Measurements from ENCODE around the gene IZUMO4. TPM values are rescaled to one million over a fixed set of nuclear protein-coding genes. Genes with fewer than 3 reads are reported as not detected.

The IZUMO4 gene
- total RNA-seq, 4 donors from 2014 or later: 2.1 to 8.1 (median 6.4) TPM

DNA sequence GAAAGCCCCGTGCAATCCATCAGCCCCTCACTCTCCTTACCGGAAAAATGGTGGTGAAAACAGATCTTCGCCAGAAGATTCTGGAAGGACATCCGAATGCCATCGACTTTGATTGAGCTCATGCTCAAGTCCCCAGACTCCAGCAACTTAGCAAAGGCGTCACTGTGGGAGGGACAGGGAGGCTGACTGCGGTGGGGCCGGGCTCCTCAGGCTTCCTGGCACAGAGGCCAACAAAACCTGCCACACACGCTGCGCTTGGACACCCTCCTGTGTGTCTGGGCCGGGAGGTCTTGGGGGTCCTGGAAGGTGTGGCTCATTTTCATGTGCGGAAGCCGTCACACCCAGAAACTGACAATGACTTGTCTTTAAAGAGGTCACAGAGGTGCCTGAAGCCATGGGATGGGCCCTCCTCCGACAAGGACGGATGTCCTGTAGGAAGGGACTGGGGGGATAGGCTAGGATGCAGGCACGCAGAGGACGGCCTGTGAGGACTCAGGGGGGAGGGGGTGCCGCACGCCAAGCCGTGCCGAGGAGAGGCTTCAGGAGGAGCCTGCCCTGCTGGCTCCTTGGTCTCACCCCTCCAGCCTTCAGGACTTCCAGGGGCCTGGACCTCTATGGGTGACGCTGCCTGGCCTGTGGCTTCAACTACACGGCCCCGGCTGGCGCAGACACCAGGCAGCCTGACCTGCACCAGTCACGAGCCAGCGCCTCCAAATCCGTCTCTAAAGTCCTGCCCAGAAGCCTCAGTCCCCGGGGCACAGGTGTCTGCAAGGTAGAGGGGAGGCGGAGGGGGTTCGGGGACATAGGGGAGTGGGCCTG lies 12.5 kb downstream of the IZUMO4 start:
- WGBS: 82% methylated on average over 20 of the region's 31 CpGs
- Histone ChIP-seq H3K9me3 (no peaks in the 10 kb centered on the region), H3K4me3 (no peak overlapping the region), H3K27me3 (no peaks in the 10 kb centered on the region), H3K27ac (no peak overlapping the region), H3K4me1 (no peaks in the 10 kb centered on the region), H3K36me3 (peaks cover 96% of the 10 kb centered on the region)
- TF ChIP-seq EP300 (IDR thresholded peaks at IDR 0.05): no peak
- no peak for TF ChIP-seq POLR2AphosphoS5 (IDR thresholded peaks at IDR 0.05)
- no peak for TF ChIP-seq CTCF (IDR thresholded peaks at IDR 0.05)
- no peak for TF ChIP-seq POLR2A (IDR thresholded peaks at IDR 0.05)
- DNase-seq (ENCODE audit: low spot score in 2 of 2): no peak

- Histone ChIP-seq H3K4me1 (no peaks in the 10 kb centered on the region), H3K9me3 (no peaks in the 10 kb centered on the region), H3K27me3 (no peaks in the 10 kb centered on the region), H3K27ac (no peak overlapping the region), H3K4me3 (no peak overlapping the region), H3K36me3 (peaks cover 99% of the 10 kb centered on the region)
- no peak for DNase-seq (ENCODE audit: low spot score in 2 of 2)
- no peak for TF ChIP-seq POLR2A (IDR thresholded peaks at IDR 0.05)
- no peak for TF ChIP-seq POLR2AphosphoS5 (IDR thresholded peaks at IDR 0.05)
- WGBS: 87% methylated on average over 7 of the region's 13 CpGs
Observed at GRCh38 chr19:2110822-2111221, 14.1 kb downstream of the IZUMO4 start.

DNA sequence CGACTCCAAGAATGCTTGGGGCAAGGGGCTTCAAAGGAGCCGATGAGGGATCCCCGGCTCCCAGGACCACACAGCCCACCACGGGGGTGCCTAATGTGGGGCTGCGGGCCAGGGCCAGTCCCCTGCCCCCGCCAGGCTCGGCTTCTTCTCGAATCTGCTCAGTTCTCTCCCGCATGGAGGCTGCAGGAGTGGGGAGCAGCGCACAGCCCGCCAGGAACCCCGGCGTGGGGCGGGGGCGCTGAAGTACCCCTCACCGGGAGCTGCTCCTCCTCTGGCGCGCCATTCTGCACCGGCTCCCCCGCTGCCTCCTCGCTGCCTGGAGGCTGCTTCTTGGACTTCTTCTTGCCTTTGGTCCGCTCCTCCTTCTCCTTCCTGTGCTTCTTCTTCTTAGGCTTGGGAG lies 14.7 kb downstream of the IZUMO4 start:
- peaks cover 99% of the 10 kb centered on the region for H3K36me3 ChIP-seq
- no peak for DNase-seq (ENCODE audit: low spot score in 2 of 2)
- H3K27ac ChIP-seq: no peak overlapping the region
- H3K27me3 ChIP-seq: no peaks in the 10 kb centered on the region
- no peak overlapping the region for H3K4me3 ChIP-seq
- H3K4me1 ChIP-seq: no peaks in the 10 kb centered on the region
- H3K9me3 ChIP-seq: no peaks in the 10 kb centered on the region
- WGBS: 95% methylated on average over 19 of the region's 22 CpGs
- TF ChIP-seq POLR2A (IDR thresholded peaks at IDR 0.05) (no peak), EP300 (IDR thresholded peaks at IDR 0.05) (no peak), CTCF (IDR thresholded peaks at IDR 0.05) (no peak), POLR2AphosphoS5 (IDR thresholded peaks at IDR 0.05) (no peak)

DNA sequence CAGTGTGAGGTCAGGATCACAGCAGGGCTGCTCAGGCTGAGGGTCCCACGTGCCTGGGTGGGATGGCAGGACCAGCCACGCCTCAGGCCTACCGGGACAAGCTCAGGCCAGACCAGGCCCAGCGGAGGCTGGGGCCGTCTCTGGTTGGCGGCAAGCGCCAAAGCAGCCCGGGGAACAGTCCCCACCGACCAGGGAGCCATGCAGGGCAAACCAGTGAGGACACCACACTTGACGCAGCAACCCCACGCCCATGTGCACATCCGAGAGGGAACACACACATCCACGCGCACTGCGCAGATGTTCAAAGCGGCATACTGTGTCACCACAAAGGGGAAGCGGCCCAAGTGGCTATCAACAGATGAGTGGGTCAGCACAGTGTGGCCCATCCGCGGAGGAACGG lies 15.2 kb downstream of the IZUMO4 start:
- Histone ChIP-seq H3K4me3 (no peak overlapping the region), H3K36me3 (peaks cover 99% of the 10 kb centered on the region), H3K9me3 (no peaks in the 10 kb centered on the region), H3K27me3 (no peaks in the 10 kb centered on the region), H3K4me1 (no peaks in the 10 kb centered on the region), H3K27ac (no peak overlapping the region)
- no peak for DNase-seq (ENCODE audit: low spot score in 2 of 2)
- no peak for TF ChIP-seq POLR2A (IDR thresholded peaks at IDR 0.05)
- TF ChIP-seq EP300 (IDR thresholded peaks at IDR 0.05): no peak
- TF ChIP-seq CTCF (IDR thresholded peaks at IDR 0.05): no peak
- no peak for TF ChIP-seq POLR2AphosphoS5 (IDR thresholded peaks at IDR 0.05)
- WGBS: 90% methylated on average over 6 of the region's 20 CpGs

- no peaks in the 10 kb centered on the region for H3K27me3 ChIP-seq
- H3K4me3 ChIP-seq: no peak overlapping the region
- H3K27ac ChIP-seq: no peak overlapping the region
- no peak for DNase-seq (ENCODE audit: low spot score in 2 of 2)
- no peaks in the 10 kb centered on the region for H3K4me1 ChIP-seq
- no peak for TF ChIP-seq POLR2AphosphoS5 (IDR thresholded peaks at IDR 0.05)
- TF ChIP-seq POLR2A (IDR thresholded peaks at IDR 0.05): no peak
- TF ChIP-seq EP300 (IDR thresholded peaks at IDR 0.05): no peak
- no peak for TF ChIP-seq CTCF (IDR thresholded peaks at IDR 0.05)
- peaks cover 100% of the 10 kb centered on the region for H3K36me3 ChIP-seq
- H3K9me3 ChIP-seq: no peaks in the 10 kb centered on the region
- 80% methylated on average over 11 of the region's 23 CpGs for WGBS
Observed at GRCh38 chr19:2112516-2113320, 16.0 kb downstream of the IZUMO4 start.
